WTC11 (cell line): ENCODE results near the gene XIST. TPM values are rescaled to one million over a fixed set of nuclear protein-coding genes. Genes with fewer than 3 reads are reported as not detected.

Experiments
- ATAC-seq: fragments of 200-7000 bp; cut with Tn5 transposase; 2 replicates; pipeline ENCODE4 v1.10.0; 2021; ENCODE audit warnings: mild to moderate bottlenecking, moderate library complexity
- CTCF ChIA-PET: fragments of 300-600 bp; sonication (Branson Sonifier 250); formaldehyde crosslinking; loops from one replicate; lab custom pipeline; 2021; ENCODE audit warnings: antibody characterized with exemption; lab: Charles Lee
- POLR2A ChIA-PET: fragments of 350-600 bp; sonication (Branson Sonifier 250); formaldehyde crosslinking; loops from one replicate; lab custom pipeline; 2021; ENCODE audit warnings: antibody characterized with exemption; lab: Charles Lee
- DNase-seq: peaks from one replicate; pipeline ENCODE4 v3.0.0; 2021; ENCODE audit warnings: low spot score
- H3K27ac Mint-ChIP-seq: 2 replicates; pipeline ENCODE4 v1.8.0; 2021; ENCODE audit warnings: mixed read lengths
- H3K27me3 Mint-ChIP-seq: 2 replicates; pipeline ENCODE4 v1.8.0; 2021; ENCODE audit warnings: low read depth, mild to moderate bottlenecking, moderate library complexity, mixed read lengths
- H3K36me3 Mint-ChIP-seq: 2 replicates; pipeline ENCODE4 v1.8.0; 2021; ENCODE audit warnings: mixed read lengths
- H3K4me1 Mint-ChIP-seq: 2 replicates; pipeline ENCODE4 v1.8.0; 2022; ENCODE audit warnings: mixed read lengths
- H3K4me3 Mint-ChIP-seq: 2 replicates; pipeline ENCODE4 v1.8.0; 2021; ENCODE audit warnings: mild to moderate bottlenecking, moderate library complexity, mixed read lengths
- H3K9me3 Mint-ChIP-seq: 2 replicates; pipeline ENCODE4 v1.8.0; 2021; ENCODE audit warnings: mixed read lengths
- ATF2 ChIP-seq: sonication (generic); formaldehyde crosslinking; IDR thresholded peaks from 2 replicates; pipeline ENCODE4 v1.8.1; 2022; ENCODE audit warnings: low read depth, missing genetic modification reagents, borderline replicate concordance
- ATF3 ChIP-seq: sonication (generic); formaldehyde crosslinking; conservative IDR thresholded peaks from 2 replicates; pipeline ENCODE4 v1.8.1; 2022; ENCODE audit warnings: mild to moderate bottlenecking, missing genetic modification reagents
- E2F5 ChIP-seq: sonication (generic); formaldehyde crosslinking; IDR thresholded peaks from 2 replicates; pipeline ENCODE4 v1.8.1; 2022; ENCODE audit warnings: mild to moderate bottlenecking, moderate library complexity, missing genetic modification reagents
- EMX1 ChIP-seq: fragments of 250-450 bp; sonication (Bioruptor Pico); IDR thresholded peaks from 2 replicates; pipeline ENCODE4 v1.8.0; 2021; ENCODE audit warnings: mild to moderate bottlenecking
- ERG ChIP-seq: fragments of 250-450 bp; sonication (Bioruptor Pico); IDR thresholded peaks from 2 replicates; pipeline ENCODE4 v1.8.0; 2021; ENCODE audit warnings: mild to moderate bottlenecking
- FOXJ3 ChIP-seq: sonication (generic); formaldehyde crosslinking; IDR thresholded peaks from 2 replicates; pipeline ENCODE4 v1.9.0; 2021; ENCODE audit warnings: missing genetic modification reagents, mild to moderate bottlenecking, borderline replicate concordance
- HMGA2 ChIP-seq: fragments of 250-450 bp; sonication (Bioruptor Pico); IDR thresholded peaks from 2 replicates; pipeline ENCODE4 v1.4.0; 2021; ENCODE audit warnings: mild to moderate bottlenecking, moderate library complexity
- IRF2 ChIP-seq: sonication (generic); formaldehyde crosslinking; IDR thresholded peaks from 2 replicates; pipeline ENCODE4 v1.8.0; 2022; ENCODE audit warnings: low read depth, missing genetic modification reagents, borderline replicate concordance
- KAT7 ChIP-seq: sonication (generic); formaldehyde crosslinking; IDR thresholded peaks from 2 replicates; pipeline ENCODE4 v1.8.1; 2023; ENCODE audit warnings: missing genetic modification reagents, mild to moderate bottlenecking, borderline replicate concordance
- PRRX2 ChIP-seq: fragments of 250-450 bp; sonication (Bioruptor Pico); IDR thresholded peaks from 2 replicates; pipeline ENCODE4 v1.8.0; 2021; ENCODE audit warnings: mild to moderate bottlenecking
- RORB ChIP-seq: fragments of 250-450 bp; sonication (Bioruptor Pico); IDR thresholded peaks from 2 replicates; pipeline ENCODE4 v1.9.0; 2021; ENCODE audit warnings: mild to moderate bottlenecking
- SMAD3 ChIP-seq: sonication (generic); formaldehyde crosslinking; IDR thresholded peaks from 2 replicates; pipeline ENCODE4 v1.8.0; 2022; ENCODE audit warnings: missing genetic modification reagents, mild to moderate bottlenecking, borderline replicate concordance
- TEAD1 ChIP-seq: sonication (generic); formaldehyde crosslinking; IDR thresholded peaks from 2 replicates; pipeline ENCODE4 v1.8.0; 2022; ENCODE audit warnings: mild to moderate bottlenecking, missing genetic modification reagents
- ZNF138 ChIP-seq: sonication (generic); formaldehyde crosslinking; conservative IDR thresholded peaks from 2 replicates; pipeline ENCODE4 v1.8.1; 2022; ENCODE audit warnings: mild to moderate bottlenecking, moderate library complexity, missing genetic modification reagents
- ZNF232 ChIP-seq: sonication (generic); formaldehyde crosslinking; IDR thresholded peaks from 2 replicates; pipeline ENCODE4 v1.8.0; 2022; ENCODE audit warnings: mild to moderate bottlenecking, missing genetic modification reagents
- ZNF317 ChIP-seq: sonication (generic); formaldehyde crosslinking; IDR thresholded peaks from 2 replicates; pipeline ENCODE4 v1.8.1; 2023; ENCODE audit warnings: low read depth, mild to moderate bottlenecking, moderate library complexity, missing genetic modification reagents, borderline replicate concordance
- ZNF512 ChIP-seq: sonication (generic); formaldehyde crosslinking; IDR thresholded peaks from 2 replicates; pipeline ENCODE4 v1.8.1; 2022; ENCODE audit warnings: missing genetic modification reagents, borderline replicate concordance
- total RNA-seq: library from RNA; stranded (reverse); gene quantifications from 3 replicates; pipeline ENCODE4 v1.2.3, GENCODE V29; 2021
- TF ChIP-seq, protein P1 (sequence below): sonication (generic); formaldehyde crosslinking; IDR thresholded peaks from 2 replicates; pipeline ENCODE4 v1.8.1; 2022; ENCODE audit warnings: mild to moderate bottlenecking, missing genetic modification reagents, moderate library complexity, borderline replicate concordance
- TF ChIP-seq, protein P2 (sequence below): sonication (generic); formaldehyde crosslinking; IDR thresholded peaks from 2 replicates; pipeline ENCODE4 v1.8.0; 2023; ENCODE audit warnings: mild to moderate bottlenecking, missing genetic modification reagents
- TF ChIP-seq, protein P3 (sequence below): sonication (generic); formaldehyde crosslinking; IDR thresholded peaks from 2 replicates; pipeline ENCODE4 v1.8.0; 2023; ENCODE audit warnings: missing genetic modification reagents, mild to moderate bottlenecking, borderline replicate concordance

Gene XIST
- total RNA-seq, 1 experiment from 2014 or later, result 0.77 TPM

- no peak for TF ChIP-seq ATF3
- TF ChIP-seq KAT7 (CRISPR knock-in tag), result no peak
- TF ChIP-seq E2F5 (CRISPR knock-in tag), result no peak
- no peak for TF ChIP-seq SMAD3
- TF ChIP-seq RORB (CRISPR knock-in tag), result no peak
- TF ChIP-seq EMX1 (CRISPR knock-in tag), result no peak
- TF ChIP-seq IRF2 (CRISPR knock-in tag), result no peak
- no peak for TF ChIP-seq PRRX2
- TF ChIP-seq ZNF317 (CRISPR knock-in tag), result no peak
- TF ChIP-seq, protein P1, sequence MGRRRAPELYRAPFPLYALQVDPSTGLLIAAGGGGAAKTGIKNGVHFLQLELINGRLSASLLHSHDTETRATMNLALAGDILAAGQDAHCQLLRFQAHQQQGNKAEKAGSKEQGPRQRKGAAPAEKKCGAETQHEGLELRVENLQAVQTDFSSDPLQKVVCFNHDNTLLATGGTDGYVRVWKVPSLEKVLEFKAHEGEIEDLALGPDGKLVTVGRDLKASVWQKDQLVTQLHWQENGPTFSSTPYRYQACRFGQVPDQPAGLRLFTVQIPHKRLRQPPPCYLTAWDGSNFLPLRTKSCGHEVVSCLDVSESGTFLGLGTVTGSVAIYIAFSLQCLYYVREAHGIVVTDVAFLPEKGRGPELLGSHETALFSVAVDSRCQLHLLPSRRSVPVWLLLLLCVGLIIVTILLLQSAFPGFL (CRISPR knock-in tag), result no peak
- no peak for TF ChIP-seq ZNF512
- TF ChIP-seq ZNF232 (CRISPR knock-in tag), result no peak
- Mint-ChIP-seq H3K36me3 (no peaks in the 10 kb centered on the region), H3K9me3 (no peaks in the 10 kb centered on the region), H3K4me1 (no peaks in the 10 kb centered on the region), H3K4me3 (no peak overlapping the region), H3K27ac (no peak overlapping the region), H3K27me3 (no peaks in the 10 kb centered on the region)
- CTCF ChIA-PET, result no interaction called here
- POLR2A ChIA-PET, result no interaction called here
- DNase-seq (no peak), ATAC-seq (no peak)
Observed at GRCh38 chrX:73836956-73837477, 15.5 kb downstream of the XIST start.

DNA sequence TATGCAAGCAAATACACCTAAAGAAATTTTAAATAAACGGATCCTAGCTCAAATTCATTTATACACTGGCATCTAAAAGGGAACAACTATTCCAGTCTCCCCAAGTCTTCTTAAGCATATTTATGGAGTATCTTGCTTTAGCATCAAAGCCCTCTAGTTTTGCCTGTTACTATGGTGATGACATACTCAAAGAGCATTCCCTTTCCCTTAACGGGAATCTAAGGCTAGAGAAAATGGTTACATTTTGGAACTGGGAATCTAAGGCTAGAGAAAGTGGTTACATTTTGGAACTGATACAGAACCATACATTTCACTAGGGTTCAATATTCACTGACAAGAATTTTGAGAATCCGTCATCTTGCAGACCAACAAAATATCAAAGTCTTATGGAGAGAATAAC is 18.3 kb downstream of the XIST start:
- ChIA-PET CTCF (no interaction called here), POLR2A (no interaction called here)
- Mint-ChIP-seq H3K27me3 (no peaks in the 10 kb centered on the region), H3K4me1 (no peaks in the 10 kb centered on the region), H3K36me3 (no peaks in the 10 kb centered on the region), H3K4me3 (no peak overlapping the region), H3K27ac (no peak overlapping the region), H3K9me3 (no peaks in the 10 kb centered on the region)
- no peak for DNase-seq
- no peak for ATAC-seq
- TF ChIP-seq ATF2 (CRISPR knock-in tag) (no peak), FOXJ3 (CRISPR knock-in tag) (no peak), HMGA2 (no peak), TEAD1 (CRISPR knock-in tag) (no peak), ERG (CRISPR knock-in tag) (no peak), KAT7 (CRISPR knock-in tag) (no peak), ZNF138 (CRISPR knock-in tag) (no peak)
- TF ChIP-seq, protein P2, sequence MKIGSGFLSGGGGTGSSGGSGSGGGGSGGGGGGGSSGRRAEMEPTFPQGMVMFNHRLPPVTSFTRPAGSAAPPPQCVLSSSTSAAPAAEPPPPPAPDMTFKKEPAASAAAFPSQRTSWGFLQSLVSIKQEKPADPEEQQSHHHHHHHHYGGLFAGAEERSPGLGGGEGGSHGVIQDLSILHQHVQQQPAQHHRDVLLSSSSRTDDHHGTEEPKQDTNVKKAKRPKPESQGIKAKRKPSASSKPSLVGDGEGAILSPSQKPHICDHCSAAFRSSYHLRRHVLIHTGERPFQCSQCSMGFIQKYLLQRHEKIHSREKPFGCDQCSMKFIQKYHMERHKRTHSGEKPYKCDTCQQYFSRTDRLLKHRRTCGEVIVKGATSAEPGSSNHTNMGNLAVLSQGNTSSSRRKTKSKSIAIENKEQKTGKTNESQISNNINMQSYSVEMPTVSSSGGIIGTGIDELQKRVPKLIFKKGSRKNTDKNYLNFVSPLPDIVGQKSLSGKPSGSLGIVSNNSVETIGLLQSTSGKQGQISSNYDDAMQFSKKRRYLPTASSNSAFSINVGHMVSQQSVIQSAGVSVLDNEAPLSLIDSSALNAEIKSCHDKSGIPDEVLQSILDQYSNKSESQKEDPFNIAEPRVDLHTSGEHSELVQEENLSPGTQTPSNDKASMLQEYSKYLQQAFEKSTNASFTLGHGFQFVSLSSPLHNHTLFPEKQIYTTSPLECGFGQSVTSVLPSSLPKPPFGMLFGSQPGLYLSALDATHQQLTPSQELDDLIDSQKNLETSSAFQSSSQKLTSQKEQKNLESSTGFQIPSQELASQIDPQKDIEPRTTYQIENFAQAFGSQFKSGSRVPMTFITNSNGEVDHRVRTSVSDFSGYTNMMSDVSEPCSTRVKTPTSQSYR (CRISPR knock-in tag), result no peak
- TF ChIP-seq, protein P3, sequence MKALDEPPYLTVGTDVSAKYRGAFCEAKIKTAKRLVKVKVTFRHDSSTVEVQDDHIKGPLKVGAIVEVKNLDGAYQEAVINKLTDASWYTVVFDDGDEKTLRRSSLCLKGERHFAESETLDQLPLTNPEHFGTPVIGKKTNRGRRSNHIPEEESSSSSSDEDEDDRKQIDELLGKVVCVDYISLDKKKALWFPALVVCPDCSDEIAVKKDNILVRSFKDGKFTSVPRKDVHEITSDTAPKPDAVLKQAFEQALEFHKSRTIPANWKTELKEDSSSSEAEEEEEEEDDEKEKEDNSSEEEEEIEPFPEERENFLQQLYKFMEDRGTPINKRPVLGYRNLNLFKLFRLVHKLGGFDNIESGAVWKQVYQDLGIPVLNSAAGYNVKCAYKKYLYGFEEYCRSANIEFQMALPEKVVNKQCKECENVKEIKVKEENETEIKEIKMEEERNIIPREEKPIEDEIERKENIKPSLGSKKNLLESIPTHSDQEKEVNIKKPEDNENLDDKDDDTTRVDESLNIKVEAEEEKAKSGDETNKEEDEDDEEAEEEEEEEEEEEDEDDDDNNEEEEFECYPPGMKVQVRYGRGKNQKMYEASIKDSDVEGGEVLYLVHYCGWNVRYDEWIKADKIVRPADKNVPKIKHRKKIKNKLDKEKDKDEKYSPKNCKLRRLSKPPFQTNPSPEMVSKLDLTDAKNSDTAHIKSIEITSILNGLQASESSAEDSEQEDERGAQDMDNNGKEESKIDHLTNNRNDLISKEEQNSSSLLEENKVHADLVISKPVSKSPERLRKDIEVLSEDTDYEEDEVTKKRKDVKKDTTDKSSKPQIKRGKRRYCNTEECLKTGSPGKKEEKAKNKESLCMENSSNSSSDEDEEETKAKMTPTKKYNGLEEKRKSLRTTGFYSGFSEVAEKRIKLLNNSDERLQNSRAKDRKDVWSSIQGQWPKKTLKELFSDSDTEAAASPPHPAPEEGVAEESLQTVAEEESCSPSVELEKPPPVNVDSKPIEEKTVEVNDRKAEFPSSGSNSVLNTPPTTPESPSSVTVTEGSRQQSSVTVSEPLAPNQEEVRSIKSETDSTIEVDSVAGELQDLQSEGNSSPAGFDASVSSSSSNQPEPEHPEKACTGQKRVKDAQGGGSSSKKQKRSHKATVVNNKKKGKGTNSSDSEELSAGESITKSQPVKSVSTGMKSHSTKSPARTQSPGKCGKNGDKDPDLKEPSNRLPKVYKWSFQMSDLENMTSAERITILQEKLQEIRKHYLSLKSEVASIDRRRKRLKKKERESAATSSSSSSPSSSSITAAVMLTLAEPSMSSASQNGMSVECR, result no peak
